Measurements from ENCODE around the gene NTRK2. TPM values are rescaled to one million over a fixed set of nuclear protein-coding genes. Genes with fewer than 3 reads are reported as not detected.

The NTRK2 gene
- total and polyA plus RNA-seq, 2 experiments from 2014 or later: 0.03 TPM; not detected in 1

DNA sequence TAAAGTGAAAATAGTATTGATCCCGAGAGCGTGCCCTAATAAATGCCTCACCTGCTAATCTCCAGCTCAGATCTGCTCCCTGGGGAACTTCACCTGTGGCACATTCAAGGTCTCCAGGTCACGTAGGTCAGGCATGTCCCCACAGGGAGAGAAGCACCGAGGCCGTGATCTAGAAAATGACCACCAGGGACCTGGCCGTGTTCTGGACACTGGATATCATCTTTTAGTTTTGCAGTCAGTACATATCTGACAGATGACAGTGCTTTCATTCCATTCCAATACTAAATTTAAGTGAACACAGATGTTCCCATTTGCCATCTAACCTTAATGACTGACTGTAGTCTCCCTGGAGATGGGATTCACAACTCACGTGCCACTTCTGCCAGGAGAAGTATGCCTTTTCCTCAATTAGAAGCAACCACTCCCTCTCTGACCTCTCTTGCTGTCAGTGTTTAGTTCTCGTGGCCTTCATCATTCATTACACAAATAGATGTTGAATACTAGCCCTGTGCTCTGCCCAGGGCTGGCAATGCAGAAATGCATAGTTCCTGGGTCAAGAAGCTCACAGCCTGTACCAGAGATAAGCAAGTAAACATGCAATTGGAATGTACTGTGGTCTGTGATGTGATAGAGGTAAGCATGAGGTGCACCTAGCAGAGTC lies 276.5 kb downstream of the NTRK2 start:
- Histone ChIP-seq H3K36me3 (ENCODE audit: insufficient read depth) (no peaks in the 10 kb centered on the region), H2AFZ (no peak overlapping the region), H3K79me2 (replicated peaks; ENCODE audit: insufficient read depth) (no peaks in the 10 kb centered on the region), H3K9me2 (ENCODE audit: insufficient read depth) (0 out of 2 replicates have a peak, but pooled peaks cover 8% of the 10 kb centered on the region), H3K27ac (ENCODE audit: low read depth) (no peak overlapping the region), H3F3A (replicated peaks; ENCODE audit: low read depth) (no peaks in the 10 kb centered on the region), H3K4me3 (no peak overlapping the region), H3K4me2 (no peak overlapping the region), H4K20me1 (replicated peaks; ENCODE audit: insufficient read depth) (no peaks in the 10 kb centered on the region), H3K4me1 (ENCODE audit: insufficient read depth) (no peaks in the 10 kb centered on the region), H3K27me3 (ENCODE audit: insufficient read depth) (no peaks in the 10 kb centered on the region)
- Mint-ChIP-seq H3K27ac (no peak overlapping the region), H3K36me3 (ENCODE audit: low read depth) (no peaks in the 10 kb centered on the region), H3K4me3 (no peak overlapping the region), H3K9me3 (no peaks in the 10 kb centered on the region; the same call in 2 of the 3 replicates), H3K4me1 (peaks cover 9% of the 10 kb centered on the region; the same call in 1 of the 3 replicates), H3K27me3 (ENCODE audit: insufficient read depth, low read depth, poor library complexity) (peaks cover 2% of the 10 kb centered on the region)
- ATAC-seq (no peak), DNase-seq (ENCODE audit: low spot score) (no peak)
- TF ChIP-seq ZNF331 (CRISPR knock-in tag; IDR thresholded peaks at IDR 0.05; ENCODE audit: low read depth) (no peak), JUNB (IDR thresholded peaks at IDR 0.05; ENCODE audit: unreplicated experiment) (no peak)
- TF ChIP-seq, protein P1, sequence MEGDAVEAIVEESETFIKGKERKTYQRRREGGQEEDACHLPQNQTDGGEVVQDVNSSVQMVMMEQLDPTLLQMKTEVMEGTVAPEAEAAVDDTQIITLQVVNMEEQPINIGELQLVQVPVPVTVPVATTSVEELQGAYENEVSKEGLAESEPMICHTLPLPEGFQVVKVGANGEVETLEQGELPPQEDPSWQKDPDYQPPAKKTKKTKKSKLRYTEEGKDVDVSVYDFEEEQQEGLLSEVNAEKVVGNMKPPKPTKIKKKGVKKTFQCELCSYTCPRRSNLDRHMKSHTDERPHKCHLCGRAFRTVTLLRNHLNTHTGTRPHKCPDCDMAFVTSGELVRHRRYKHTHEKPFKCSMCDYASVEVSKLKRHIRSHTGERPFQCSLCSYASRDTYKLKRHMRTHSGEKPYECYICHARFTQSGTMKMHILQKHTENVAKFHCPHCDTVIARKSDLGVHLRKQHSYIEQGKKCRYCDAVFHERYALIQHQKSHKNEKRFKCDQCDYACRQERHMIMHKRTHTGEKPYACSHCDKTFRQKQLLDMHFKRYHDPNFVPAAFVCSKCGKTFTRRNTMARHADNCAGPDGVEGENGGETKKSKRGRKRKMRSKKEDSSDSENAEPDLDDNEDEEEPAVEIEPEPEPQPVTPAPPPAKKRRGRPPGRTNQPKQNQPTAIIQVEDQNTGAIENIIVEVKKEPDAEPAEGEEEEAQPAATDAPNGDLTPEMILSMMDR (conservative IDR thresholded peaks at IDR 0.05; ENCODE audit: low read depth in 2 of 2): 0 out of 4 replicates have a peak, but pooled peaks of 1 of the 2 experiments have one; percentile 12

- Histone ChIP-seq H3K9me2 (ENCODE audit: insufficient read depth) (0 out of 2 replicates have a peak, but pooled peaks cover 5% of the 10 kb centered on the region), H3K79me2 (replicated peaks; ENCODE audit: insufficient read depth) (no peaks in the 10 kb centered on the region), H3K4me1 (ENCODE audit: insufficient read depth) (no peaks in the 10 kb centered on the region), H3F3A (replicated peaks; ENCODE audit: low read depth) (no peaks in the 10 kb centered on the region), H3K36me3 (ENCODE audit: insufficient read depth) (no peaks in the 10 kb centered on the region), H3K4me3 (no peak overlapping the region), H2AFZ (no peak overlapping the region), H3K4me2 (no peak overlapping the region), H3K27ac (ENCODE audit: low read depth) (no peak overlapping the region), H3K27me3 (ENCODE audit: insufficient read depth) (no peaks in the 10 kb centered on the region), H4K20me1 (replicated peaks; ENCODE audit: insufficient read depth) (no peaks in the 10 kb centered on the region)
- H3K27me3 Mint-ChIP-seq (ENCODE audit: insufficient read depth, low read depth, poor library complexity): peaks cover 2% of the 10 kb centered on the region
- H3K27ac Mint-ChIP-seq: no peak overlapping the region
- H3K4me3 Mint-ChIP-seq: no peak overlapping the region
- peaks cover 9% of the 10 kb centered on the region; the same call in 1 of the 3 replicates for H3K4me1 Mint-ChIP-seq
- no peak for ATAC-seq
- H3K36me3 Mint-ChIP-seq (ENCODE audit: low read depth): no peaks in the 10 kb centered on the region
- no peak for DNase-seq (ENCODE audit: low spot score)
- H3K9me3 Mint-ChIP-seq: no peaks in the 10 kb centered on the region; the same call in 2 of the 3 replicates
- TF ChIP-seq, protein P2, sequence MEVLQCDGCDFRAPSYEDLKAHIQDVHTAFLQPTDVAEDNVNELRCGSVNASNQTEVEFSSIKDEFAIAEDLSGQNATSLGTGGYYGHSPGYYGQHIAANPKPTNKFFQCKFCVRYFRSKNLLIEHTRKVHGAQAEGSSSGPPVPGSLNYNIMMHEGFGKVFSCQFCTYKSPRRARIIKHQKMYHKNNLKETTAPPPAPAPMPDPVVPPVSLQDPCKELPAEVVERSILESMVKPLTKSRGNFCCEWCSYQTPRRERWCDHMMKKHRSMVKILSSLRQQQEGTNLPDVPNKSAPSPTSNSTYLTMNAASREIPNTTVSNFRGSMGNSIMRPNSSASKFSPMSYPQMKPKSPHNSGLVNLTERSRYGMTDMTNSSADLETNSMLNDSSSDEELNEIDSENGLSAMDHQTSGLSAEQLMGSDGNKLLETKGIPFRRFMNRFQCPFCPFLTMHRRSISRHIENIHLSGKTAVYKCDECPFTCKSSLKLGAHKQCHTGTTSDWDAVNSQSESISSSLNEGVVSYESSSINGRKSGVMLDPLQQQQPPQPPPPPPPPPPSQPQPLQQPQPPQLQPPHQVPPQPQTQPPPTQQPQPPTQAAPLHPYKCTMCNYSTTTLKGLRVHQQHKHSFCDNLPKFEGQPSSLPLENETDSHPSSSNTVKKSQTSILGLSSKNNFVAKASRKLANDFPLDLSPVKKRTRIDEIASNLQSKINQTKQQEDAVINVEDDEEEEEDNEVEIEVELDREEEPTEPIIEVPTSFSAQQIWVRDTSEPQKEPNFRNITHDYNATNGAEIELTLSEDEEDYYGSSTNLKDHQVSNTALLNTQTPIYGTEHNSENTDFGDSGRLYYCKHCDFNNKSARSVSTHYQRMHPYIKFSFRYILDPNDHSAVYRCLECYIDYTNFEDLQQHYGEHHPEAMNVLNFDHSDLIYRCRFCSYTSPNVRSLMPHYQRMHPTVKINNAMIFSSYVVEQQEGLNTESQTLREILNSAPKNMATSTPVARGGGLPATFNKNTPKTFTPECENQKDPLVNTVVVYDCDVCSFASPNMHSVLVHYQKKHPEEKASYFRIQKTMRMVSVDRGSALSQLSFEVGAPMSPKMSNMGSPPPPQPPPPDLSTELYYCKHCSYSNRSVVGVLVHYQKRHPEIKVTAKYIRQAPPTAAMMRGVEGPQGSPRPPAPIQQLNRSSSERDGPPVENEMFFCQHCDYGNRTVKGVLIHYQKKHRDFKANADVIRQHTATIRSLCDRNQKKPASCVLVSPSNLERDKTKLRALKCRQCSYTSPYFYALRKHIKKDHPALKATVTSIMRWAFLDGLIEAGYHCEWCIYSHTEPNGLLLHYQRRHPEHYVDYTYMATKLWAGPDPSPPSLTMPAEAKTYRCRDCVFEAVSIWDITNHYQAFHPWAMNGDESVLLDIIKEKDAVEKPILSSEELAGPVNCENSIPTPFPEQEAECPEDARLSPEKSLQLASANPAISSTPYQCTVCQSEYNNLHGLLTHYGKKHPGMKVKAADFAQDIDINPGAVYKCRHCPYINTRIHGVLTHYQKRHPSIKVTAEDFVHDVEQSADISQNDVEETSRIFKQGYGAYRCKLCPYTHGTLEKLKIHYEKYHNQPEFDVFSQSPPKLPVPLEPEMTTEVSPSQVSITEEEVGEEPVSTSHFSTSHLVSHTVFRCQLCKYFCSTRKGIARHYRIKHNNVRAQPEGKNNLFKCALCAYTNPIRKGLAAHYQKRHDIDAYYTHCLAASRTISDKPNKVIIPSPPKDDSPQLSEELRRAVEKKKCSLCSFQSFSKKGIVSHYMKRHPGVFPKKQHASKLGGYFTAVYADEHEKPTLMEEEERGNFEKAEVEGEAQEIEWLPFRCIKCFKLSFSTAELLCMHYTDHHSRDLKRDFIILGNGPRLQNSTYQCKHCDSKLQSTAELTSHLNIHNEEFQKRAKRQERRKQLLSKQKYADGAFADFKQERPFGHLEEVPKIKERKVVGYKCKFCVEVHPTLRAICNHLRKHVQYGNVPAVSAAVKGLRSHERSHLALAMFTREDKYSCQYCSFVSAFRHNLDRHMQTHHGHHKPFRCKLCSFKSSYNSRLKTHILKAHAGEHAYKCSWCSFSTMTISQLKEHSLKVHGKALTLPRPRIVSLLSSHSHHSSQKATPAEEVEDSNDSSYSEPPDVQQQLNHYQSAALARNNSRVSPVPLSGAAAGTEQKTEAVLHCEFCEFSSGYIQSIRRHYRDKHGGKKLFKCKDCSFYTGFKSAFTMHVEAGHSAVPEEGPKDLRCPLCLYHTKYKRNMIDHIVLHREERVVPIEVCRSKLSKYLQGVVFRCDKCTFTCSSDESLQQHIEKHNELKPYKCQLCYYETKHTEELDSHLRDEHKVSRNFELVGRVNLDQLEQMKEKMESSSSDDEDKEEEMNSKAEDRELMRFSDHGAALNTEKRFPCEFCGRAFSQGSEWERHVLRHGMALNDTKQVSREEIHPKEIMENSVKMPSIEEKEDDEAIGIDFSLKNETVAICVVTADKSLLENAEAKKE (CRISPR knock-in tag; IDR thresholded peaks at IDR 0.05): no peak
- TF ChIP-seq CREB1 (CRISPR knock-in tag; IDR thresholded peaks at IDR 0.05; ENCODE audit: low read depth) (no peak), EZH2 (IDR thresholded peaks at IDR 0.05; ENCODE audit: low read depth, unreplicated experiment) (no peak), JUNB (IDR thresholded peaks at IDR 0.05; ENCODE audit: unreplicated experiment) (no peak), NANOG (IDR thresholded peaks at IDR 0.05; ENCODE audit: borderline replicate concordance) (no peak), ZNF114 (CRISPR knock-in tag; IDR thresholded peaks at IDR 0.05) (no peak)
- TF ChIP-seq, protein P3, sequence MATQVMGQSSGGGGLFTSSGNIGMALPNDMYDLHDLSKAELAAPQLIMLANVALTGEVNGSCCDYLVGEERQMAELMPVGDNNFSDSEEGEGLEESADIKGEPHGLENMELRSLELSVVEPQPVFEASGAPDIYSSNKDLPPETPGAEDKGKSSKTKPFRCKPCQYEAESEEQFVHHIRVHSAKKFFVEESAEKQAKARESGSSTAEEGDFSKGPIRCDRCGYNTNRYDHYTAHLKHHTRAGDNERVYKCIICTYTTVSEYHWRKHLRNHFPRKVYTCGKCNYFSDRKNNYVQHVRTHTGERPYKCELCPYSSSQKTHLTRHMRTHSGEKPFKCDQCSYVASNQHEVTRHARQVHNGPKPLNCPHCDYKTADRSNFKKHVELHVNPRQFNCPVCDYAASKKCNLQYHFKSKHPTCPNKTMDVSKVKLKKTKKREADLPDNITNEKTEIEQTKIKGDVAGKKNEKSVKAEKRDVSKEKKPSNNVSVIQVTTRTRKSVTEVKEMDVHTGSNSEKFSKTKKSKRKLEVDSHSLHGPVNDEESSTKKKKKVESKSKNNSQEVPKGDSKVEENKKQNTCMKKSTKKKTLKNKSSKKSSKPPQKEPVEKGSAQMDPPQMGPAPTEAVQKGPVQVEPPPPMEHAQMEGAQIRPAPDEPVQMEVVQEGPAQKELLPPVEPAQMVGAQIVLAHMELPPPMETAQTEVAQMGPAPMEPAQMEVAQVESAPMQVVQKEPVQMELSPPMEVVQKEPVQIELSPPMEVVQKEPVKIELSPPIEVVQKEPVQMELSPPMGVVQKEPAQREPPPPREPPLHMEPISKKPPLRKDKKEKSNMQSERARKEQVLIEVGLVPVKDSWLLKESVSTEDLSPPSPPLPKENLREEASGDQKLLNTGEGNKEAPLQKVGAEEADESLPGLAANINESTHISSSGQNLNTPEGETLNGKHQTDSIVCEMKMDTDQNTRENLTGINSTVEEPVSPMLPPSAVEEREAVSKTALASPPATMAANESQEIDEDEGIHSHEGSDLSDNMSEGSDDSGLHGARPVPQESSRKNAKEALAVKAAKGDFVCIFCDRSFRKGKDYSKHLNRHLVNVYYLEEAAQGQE (IDR thresholded peaks at IDR 0.05; ENCODE audit: unreplicated experiment): no peak
These were observed 278.0 kb downstream of the NTRK2 start for GRCh38 chr9:84947412-84947972.

Data from GM23338 (cell line).